Measurements from ENCODE around the gene CDH12.

DNA sequence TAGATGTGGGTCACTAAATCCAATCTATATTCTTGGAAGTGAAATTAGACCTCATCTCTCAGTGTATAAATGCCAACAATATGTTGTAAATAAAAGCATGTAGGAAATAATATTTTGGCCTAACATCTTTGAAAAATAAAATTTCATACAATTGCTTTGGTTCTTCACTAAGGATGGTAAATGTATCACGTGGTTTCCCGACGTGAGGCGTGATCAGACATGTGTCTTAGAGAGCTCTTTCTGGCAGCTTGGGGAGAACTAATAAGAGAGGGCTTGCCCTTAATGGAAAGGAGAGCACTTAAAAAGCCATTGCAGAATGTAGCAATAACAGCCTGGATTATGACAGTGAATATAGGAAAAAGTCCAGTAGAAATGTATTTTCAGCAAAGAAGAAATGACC is 602.6 kb downstream of the CDH12 start:
- TF ChIP-seq, protein P1, sequence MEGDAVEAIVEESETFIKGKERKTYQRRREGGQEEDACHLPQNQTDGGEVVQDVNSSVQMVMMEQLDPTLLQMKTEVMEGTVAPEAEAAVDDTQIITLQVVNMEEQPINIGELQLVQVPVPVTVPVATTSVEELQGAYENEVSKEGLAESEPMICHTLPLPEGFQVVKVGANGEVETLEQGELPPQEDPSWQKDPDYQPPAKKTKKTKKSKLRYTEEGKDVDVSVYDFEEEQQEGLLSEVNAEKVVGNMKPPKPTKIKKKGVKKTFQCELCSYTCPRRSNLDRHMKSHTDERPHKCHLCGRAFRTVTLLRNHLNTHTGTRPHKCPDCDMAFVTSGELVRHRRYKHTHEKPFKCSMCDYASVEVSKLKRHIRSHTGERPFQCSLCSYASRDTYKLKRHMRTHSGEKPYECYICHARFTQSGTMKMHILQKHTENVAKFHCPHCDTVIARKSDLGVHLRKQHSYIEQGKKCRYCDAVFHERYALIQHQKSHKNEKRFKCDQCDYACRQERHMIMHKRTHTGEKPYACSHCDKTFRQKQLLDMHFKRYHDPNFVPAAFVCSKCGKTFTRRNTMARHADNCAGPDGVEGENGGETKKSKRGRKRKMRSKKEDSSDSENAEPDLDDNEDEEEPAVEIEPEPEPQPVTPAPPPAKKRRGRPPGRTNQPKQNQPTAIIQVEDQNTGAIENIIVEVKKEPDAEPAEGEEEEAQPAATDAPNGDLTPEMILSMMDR (IDR thresholded peaks at IDR 0.05 in 4 of 5, conservative IDR thresholded peaks at IDR 0.05 in 1 of 5) = no peak
- no peak for TF ChIP-seq POLR2A (IDR thresholded peaks at IDR 0.05)

Measured in gastrocnemius medialis (tissue), 4 donors.